IMR-90 (cell line): ENCODE measurements around the gene PPP1R13L. TPM values are rescaled to one million over a fixed set of nuclear protein-coding genes. Genes with fewer than 3 reads are reported as not detected.

ENCODE experiments used
- ATAC-seq: fragments of 200-7000 bp; cut with Tn5 transposase; 2 replicates; pipeline ENCODE4 v1.9.1; 2020; ENCODE audit warnings: low read depth, mild to moderate bottlenecking, moderate library complexity
- BruUV-seq: library from RNA; stranded (reverse); fragments of 400-500 nt; replicated peaks from 2 replicates; lab custom pipeline; 2021; lab: Mats Ljungman, UMichigan
- CTCF ChIA-PET: fragments of 300-600 bp; formaldehyde crosslinking; extraction: SDS; loops from one replicate; lab custom pipeline; 2021; ENCODE audit warnings: antibody characterized with exemption; lab: Yijun Ruan, JAX
- POLR2A ChIA-PET: fragments of 300-600 bp; sonication (Branson Sonifier 250); formaldehyde crosslinking; loops from one replicate; lab custom pipeline; 2022; ENCODE audit warnings: antibody characterized with exemption; ENCODE audit not compliant: unreplicated experiment; lab: Charles Lee
- DNase-seq: peaks from one replicate; pipeline ENCODE4 v3.0.0; 2013
- H2AFZ ChIP-seq: replicated peaks from 2 replicates; pipeline ENCODE3; 2013; ENCODE audit warnings: low read length, mild to moderate bottlenecking; ENCODE audit not compliant: poor library complexity
- H2AK5ac ChIP-seq: 2 replicates; pipeline ENCODE4 v1.6.1; 2013; ENCODE audit warnings: low read depth, low read length, inconsistent platforms
- H2AK9ac ChIP-seq: replicated peaks from 2 replicates; pipeline ENCODE3; 2013; ENCODE audit warnings: mild to moderate bottlenecking, low read depth, low read length, moderate library complexity; ENCODE audit not compliant: poor library complexity
- H2BK120ac ChIP-seq: 2 replicates; pipeline ENCODE4 v1.6.1; 2013; ENCODE audit warnings: low read depth, low read length, inconsistent platforms
- H2BK15ac ChIP-seq: 3 replicates; pipeline ENCODE4 v1.6.1; 2013; ENCODE audit warnings: low read depth, low read length, inconsistent platforms
- H2BK20ac ChIP-seq: 2 replicates; pipeline ENCODE4 v1.6.1; 2013; ENCODE audit warnings: low read depth, mild to moderate bottlenecking, inconsistent platforms, low read length, moderate library complexity
- H2BK5ac ChIP-seq: 2 replicates; pipeline ENCODE4 v1.6.1; 2013; ENCODE audit warnings: mild to moderate bottlenecking, low read depth, low read length, inconsistent platforms; ENCODE audit not compliant: poor library complexity, severe bottlenecking
- H3K14ac ChIP-seq: replicated peaks from 2 replicates; pipeline ENCODE4 v1.6.1; 2013; ENCODE audit warnings: low read depth, low read length, inconsistent platforms
- H3K18ac ChIP-seq: 2 replicates; pipeline ENCODE4 v1.6.1; 2013; ENCODE audit warnings: low read depth, low read length, control low read depth
- H3K23ac ChIP-seq: 2 replicates; pipeline ENCODE4 v1.6.1; 2013; ENCODE audit warnings: low read depth, low read length, inconsistent platforms
- H3K27ac ChIP-seq: 2 replicates; pipeline ENCODE4 v1.5.1; 2013; ENCODE audit warnings: mild to moderate bottlenecking, control low read depth, low read length; ENCODE audit not compliant: insufficient read depth
- H3K27me3 ChIP-seq: 2 replicates; pipeline ENCODE4 v1.6.1; 2013; ENCODE audit warnings: low read length; ENCODE audit not compliant: control insufficient read depth, insufficient read depth
- H3K36me3 ChIP-seq: 2 replicates; pipeline ENCODE4 v1.6.1; 2013; ENCODE audit warnings: low read length, mixed read lengths; ENCODE audit not compliant: control insufficient read depth, insufficient read depth
- H3K4ac ChIP-seq: 2 replicates; pipeline ENCODE4 v1.6.1; 2013; ENCODE audit warnings: low read depth, low read length, inconsistent platforms
- H3K4me1 ChIP-seq: 2 replicates; pipeline ENCODE4 v1.6.1; 2013; ENCODE audit warnings: low read length, mixed read lengths; ENCODE audit not compliant: control insufficient read depth, insufficient read depth
- H3K4me2 ChIP-seq: 2 replicates; pipeline ENCODE4 v1.6.1; 2013; ENCODE audit warnings: low read depth, mild to moderate bottlenecking, control low read depth, low read length, moderate library complexity
- H3K4me3 ChIP-seq: 2 replicates; pipeline ENCODE4 v1.5.1; 2013; ENCODE audit warnings: low read depth, mild to moderate bottlenecking, control low read depth, low read length, moderate library complexity; ENCODE audit not compliant: insufficient read depth
- H3K56ac ChIP-seq: 2 replicates; pipeline ENCODE4 v1.6.1; 2013; ENCODE audit warnings: low read length, inconsistent platforms; ENCODE audit not compliant: insufficient read depth; ENCODE audit errors: extremely low read depth
- H3K79me1 ChIP-seq, 2 experiments: 2 replicates each; pipeline ENCODE4 v1.6.1; 2013; ENCODE audit warnings: low read length in 2 of 2, inconsistent platforms in 1 of 2, low read depth in 1 of 2
- H3K9ac ChIP-seq: 2 replicates; pipeline ENCODE4 v1.6.1; 2013; ENCODE audit warnings: low read depth, low read length, control low read depth
- H3K9me1 ChIP-seq: 2 replicates; pipeline ENCODE4 v1.6.1; 2013; ENCODE audit warnings: low read length, inconsistent platforms; ENCODE audit not compliant: insufficient read depth
- H3K9me3 ChIP-seq: 2 replicates; pipeline ENCODE4 v1.6.1; 2013; ENCODE audit warnings: low read length; ENCODE audit not compliant: control insufficient read depth, insufficient read depth
- H4K20me1 ChIP-seq: 2 replicates; pipeline ENCODE4 v1.6.1; 2013; ENCODE audit warnings: low read length, inconsistent platforms; ENCODE audit not compliant: insufficient read depth
- H4K5ac ChIP-seq: 2 replicates; pipeline ENCODE4 v1.6.1; 2013; ENCODE audit warnings: mild to moderate bottlenecking, low read depth, low read length, control low read depth
- H4K8ac ChIP-seq, 2 experiments: 2 replicates each; pipeline ENCODE4 v1.6.1; 2013; ENCODE audit warnings: low read depth in 2 of 2, low read length in 2 of 2, control low read depth in 1 of 2, inconsistent platforms in 1 of 2
- H4K91ac ChIP-seq: 2 replicates; pipeline ENCODE4 v1.6.1; 2013; ENCODE audit warnings: low read depth, low read length, inconsistent platforms; ENCODE audit not compliant: insufficient read depth
- CEBPB ChIP-seq: IDR thresholded peaks from 2 replicates; pipeline ENCODE4 v1.6.1; 2012; ENCODE audit warnings: low read depth, low read length, improper control_type of control experiment
- MXI1 ChIP-seq: IDR thresholded peaks from 2 replicates; pipeline ENCODE4 v1.6.1; 2012; ENCODE audit warnings: low read depth, mild to moderate bottlenecking, low read length, moderate library complexity, borderline replicate concordance
- NFE2L2 ChIP-seq: fragments of 150-350 bp; IDR thresholded peaks from 2 replicates; pipeline ENCODE4 v1.6.1; 2016; ENCODE audit warnings: low read depth, mild to moderate bottlenecking, low read length
- RAD21 ChIP-seq: IDR thresholded peaks from 2 replicates; pipeline ENCODE4 v1.6.1; 2012; ENCODE audit warnings: low read length, improper control_type of control experiment
- SMC3 ChIP-seq: fragments of 150-350 bp; IDR thresholded peaks from 2 replicates; pipeline ENCODE4 v1.6.1; 2016; ENCODE audit warnings: low read depth, mild to moderate bottlenecking, antibody characterized with exemption, low read length, moderate library complexity
- WGBS, 2 experiments: methylation state at CpG; one replicate each; pipeline versions ENCODE4 v1.1.5 to v1.1.7; 2013; ENCODE audit warnings: missing lambda C conversion rate in 2 of 2; ENCODE audit not compliant: insufficient read length in 1 of 2; ENCODE audit errors: extremely low coverage in 2 of 2; 5-methylcytosine and 5-hydroxymethylcytosine counted together
- dilution Hi-C: fragments of 300-500 bp; cut with HindIII; formaldehyde crosslinking; loops from one replicate; pipeline ENCODE4 v1.14.3; 2018; ENCODE audit warnings: low sequenced_read_pairs; ENCODE audit not compliant: unreplicated experiment
- in situ Hi-C: fragments of 300-500 bp; cut with MboI; formaldehyde crosslinking; loops from 3 replicates; pipeline ENCODE4 v1.14.3; 2019; ENCODE audit warnings: low sequenced_read_pairs, inconsistent platforms, mixed read lengths
- intact Hi-C: fragments of 100-400 bp; cut with micrococcal nuclease; formaldehyde crosslinking; loops from 2 replicates; pipeline ENCODE4 v1.10.0; 2022
- polyA plus RNA-seq, 3 experiments: library from polyadenylated mRNA; depleted of rRNA; stranded (reverse); fragments of >200 nt; gene quantifications; 2 replicates each; pipeline ENCODE4 v1.2.3, GENCODE V29; 2012; ENCODE audit warnings: low replicate concordance in 1 of 3
- total RNA-seq: library from RNA; depleted of rRNA; stranded (reverse); fragments of >200 nt; gene quantifications from 2 replicates; pipeline ENCODE4 v1.2.3, GENCODE V29; 2012

The PPP1R13L gene
- total and polyA plus RNA-seq, 2 of the 4 experiments (the other 2 are of a cell fraction): 3.0 to 13.3 TPM

GRCh38 chr19:45403272-45403671 is 1.6 kb downstream of the PPP1R13L start:
- no peak overlapping the region for H2AK9ac ChIP-seq
- dilution Hi-C loops (no loop called here), intact Hi-C loops (no loop called here), in situ Hi-C loops (no loop called here)
- no peaks in the 10 kb centered on the region for H3K27me3 ChIP-seq
- peak overlapping the region; percentile 51; the same call in 1 of the 2 replicates for H2BK20ac ChIP-seq
- H3K4me1 ChIP-seq: peaks cover 5% of the 10 kb centered on the region
- H3K9ac ChIP-seq: no peak overlapping the region
- peaks cover 6% of the 10 kb centered on the region; the same call in 1 of the 2 replicates for H3K9me1 ChIP-seq
- H3K14ac ChIP-seq: peak overlapping the region; percentile 42; the same call in 1 of the 2 replicates
- H3K4me3 ChIP-seq: no peak overlapping the region
- H2AK5ac ChIP-seq: peak overlapping the region; percentile 83
- ChIA-PET CTCF (no interaction called here), POLR2A (no interaction called here)
- H2BK120ac ChIP-seq: peak overlapping the region; percentile 93; the same call in 1 of the 2 replicates
- no peak overlapping the region for H2AFZ ChIP-seq
- ATAC-seq (no peak), DNase-seq (no peak)
- H3K4ac ChIP-seq: peak overlapping the region; percentile 54; the same call in 1 of the 2 replicates
- H3K36me3 ChIP-seq: no peaks in the 10 kb centered on the region
- peak overlapping the region in 1 of 2 experiments; percentile 59; a peak in 1 of 4 replicates for H4K8ac ChIP-seq
- no TSS peak for BruUV-seq
- no peak overlapping the region for H3K56ac ChIP-seq
- H2BK5ac ChIP-seq: no peak overlapping the region
- H3K9me3 ChIP-seq: no peaks in the 10 kb centered on the region
- H4K5ac ChIP-seq: no peak overlapping the region
- peak overlapping the region; percentile 36; the same call in 1 of the 3 replicates for H2BK15ac ChIP-seq
- no peak for TF ChIP-seq MXI1
- no peak for TF ChIP-seq NFE2L2
- TF ChIP-seq RAD21: no peak
- no peak for TF ChIP-seq SMC3
- no peak for TF ChIP-seq CEBPB
- H3K23ac ChIP-seq: peak overlapping the region; percentile 76; the same call in 1 of the 2 replicates
- H3K27ac ChIP-seq: no peak overlapping the region
- WGBS, 2 experiments: 83% methylated on average over 1 of the region's 4 CpGs; no CpG with 5 or more reads in 1 of the 2 experiments
- H3K18ac ChIP-seq: no peak overlapping the region
- H4K91ac ChIP-seq: no peak overlapping the region
- H3K79me1 ChIP-seq: peaks cover 10 to 64% of the 10 kb centered on the region in 2 experiments; a peak in 3 of 4 replicates
- no peaks in the 10 kb centered on the region; the same call in 1 of the 2 replicates for H4K20me1 ChIP-seq
- no peak overlapping the region for H3K4me2 ChIP-seq
